ENCODE measurements around the gene FAM13A. TPM values are rescaled to one million over a fixed set of nuclear protein-coding genes. Genes with fewer than 3 reads are reported as not detected.
"Not testable (repeated sequence)": the region's sequence is repeated elsewhere in the genome, so short reads cannot be mapped to it uniquely, and the experiment has no call there.

The FAM13A gene
- total and polyA plus RNA-seq, 2 experiments from 2014 or later = 5.3 to 6.6 TPM

GRCh38 chr4:88893961-88894360 is 163.0 kb downstream of the FAM13A start:
- Histone ChIP-seq H3F3A (ENCODE audit: insufficient read depth) (no peaks in the 10 kb centered on the region), H3K4me2 (ENCODE audit: unreplicated experiment) (no peak overlapping the region), H3K9me2 (ENCODE audit: insufficient read depth) (no peaks in the 10 kb centered on the region), H3K36me3 (ENCODE audit: low read depth) (no peaks in the 10 kb centered on the region), H3K9ac (no peak overlapping the region), H3K27ac (no peak overlapping the region), H4K20me1 (ENCODE audit: insufficient read depth) (no peaks in the 10 kb centered on the region), H3K9me3 (ENCODE audit: low read depth) (no peaks in the 10 kb centered on the region), H3K4me3 (no peak overlapping the region), H3K27me3 (replicated peaks; ENCODE audit: insufficient read depth) (no peaks in the 10 kb centered on the region), H3K79me2 (ENCODE audit: insufficient read depth) (no peaks in the 10 kb centered on the region), H2AFZ (no peak overlapping the region), H3K4me1 (ENCODE audit: insufficient read depth) (no peaks in the 10 kb centered on the region)
- WGBS, 2 experiments (ENCODE audit: low coverage in 1 of 2, low lambda C conversion rate in 2 of 2, missing lambda C conversion rate in 2 of 2) = 63 to 72% methylated on average over 1 of the region's 1 CpG
- TF ChIP-seq EZH2phosphoT487 (IDR thresholded peaks at IDR 0.05; ENCODE audit: insufficient read depth, low read depth) = no peak
- TF ChIP-seq EZH2 (IDR thresholded peaks at IDR 0.05; ENCODE audit: insufficient read depth, poor library complexity, severe bottlenecking) = no peak
- peak; percentile 3 for DNase-seq
- in situ Hi-C loops (cut with MboI) = no loop called here

- Histone ChIP-seq H3K27ac (no peak overlapping the region), H3K27me3 (replicated peaks; ENCODE audit: insufficient read depth) (no peaks in the 10 kb centered on the region), H3K9ac (no peak overlapping the region), H3K9me3 (ENCODE audit: low read depth) (no peaks in the 10 kb centered on the region), H4K20me1 (ENCODE audit: insufficient read depth) (no peaks in the 10 kb centered on the region), H3K4me2 (ENCODE audit: unreplicated experiment) (no peak overlapping the region), H2AFZ (no peak overlapping the region), H3K4me1 (ENCODE audit: insufficient read depth) (no peaks in the 10 kb centered on the region), H3F3A (ENCODE audit: insufficient read depth) (no peaks in the 10 kb centered on the region), H3K4me3 (no peak overlapping the region), H3K79me2 (ENCODE audit: insufficient read depth) (no peaks in the 10 kb centered on the region), H3K36me3 (ENCODE audit: low read depth) (no peaks in the 10 kb centered on the region), H3K9me2 (ENCODE audit: insufficient read depth) (no peaks in the 10 kb centered on the region)
- TF ChIP-seq EZH2 (IDR thresholded peaks at IDR 0.05; ENCODE audit: insufficient read depth, poor library complexity, severe bottlenecking) (no peak), EZH2phosphoT487 (IDR thresholded peaks at IDR 0.05; ENCODE audit: insufficient read depth, low read depth) (no peak)
- in situ Hi-C loops (cut with MboI) = no loop called here
- WGBS, 2 experiments (ENCODE audit: low coverage in 1 of 2, low lambda C conversion rate in 2 of 2, missing lambda C conversion rate in 2 of 2) = 98 to 100% methylated on average over 1 of the region's 1 CpG
- no peak for DNase-seq
These were observed 164.3 kb downstream of the FAM13A start for GRCh38 chr4:88892646-88893045.

- in situ Hi-C loops (cut with MboI) = no loop called here
- Histone ChIP-seq H3K4me1 (ENCODE audit: insufficient read depth) (no peaks in the 10 kb centered on the region), H3K9me2 (ENCODE audit: insufficient read depth) (no peaks in the 10 kb centered on the region), H3K4me2 (ENCODE audit: unreplicated experiment) (no peak overlapping the region), H3K4me3 (no peak overlapping the region), H3K9ac (no peak overlapping the region), H3K36me3 (ENCODE audit: low read depth) (no peaks in the 10 kb centered on the region), H3K27ac (no peak overlapping the region), H3K79me2 (ENCODE audit: insufficient read depth) (no peaks in the 10 kb centered on the region), H3K9me3 (ENCODE audit: low read depth) (no peaks in the 10 kb centered on the region), H4K20me1 (ENCODE audit: insufficient read depth) (no peaks in the 10 kb centered on the region), H3F3A (ENCODE audit: insufficient read depth) (no peaks in the 10 kb centered on the region), H2AFZ (no peak overlapping the region), H3K27me3 (replicated peaks; ENCODE audit: insufficient read depth) (no peaks in the 10 kb centered on the region)
- no peak for TF ChIP-seq EZH2 (IDR thresholded peaks at IDR 0.05; ENCODE audit: insufficient read depth, poor library complexity, severe bottlenecking)
- no peak for TF ChIP-seq EZH2phosphoT487 (IDR thresholded peaks at IDR 0.05; ENCODE audit: insufficient read depth, low read depth)
- no peak for DNase-seq
- 88 to 91% methylated on average over 1 of the region's 1 CpG for WGBS, 2 experiments (ENCODE audit: low coverage in 1 of 2, low lambda C conversion rate in 2 of 2, missing lambda C conversion rate in 2 of 2)
These were observed 165.3 kb downstream of the FAM13A start for GRCh38 chr4:88891636-88892035.

GRCh38 chr4:88887409-88887808 is 169.6 kb downstream of the FAM13A start:
- H3K36me3 ChIP-seq (ENCODE audit: low read depth); H3K9me3 ChIP-seq (ENCODE audit: low read depth); H3K4me1 ChIP-seq (ENCODE audit: insufficient read depth); H3K4me2 ChIP-seq (ENCODE audit: unreplicated experiment); H3K9ac ChIP-seq; H3K79me2 ChIP-seq (ENCODE audit: insufficient read depth); in situ Hi-C loops (cut with MboI); H3K27ac ChIP-seq; H3K27me3 ChIP-seq (replicated peaks; ENCODE audit: insufficient read depth); H2AFZ ChIP-seq; H3K4me3 ChIP-seq; DNase-seq; H4K20me1 ChIP-seq (ENCODE audit: insufficient read depth); H3K9me2 ChIP-seq (ENCODE audit: insufficient read depth); H3F3A ChIP-seq (ENCODE audit: insufficient read depth): not testable (repeated sequence)
- 56 to 69% methylated on average over 3 of the region's 3 CpGs for WGBS, 2 experiments (ENCODE audit: low coverage in 1 of 2, low lambda C conversion rate in 2 of 2, missing lambda C conversion rate in 2 of 2)

- Histone ChIP-seq H3K9me2 (ENCODE audit: insufficient read depth) (no peaks in the 10 kb centered on the region), H3F3A (ENCODE audit: insufficient read depth) (no peaks in the 10 kb centered on the region), H3K4me2 (ENCODE audit: unreplicated experiment) (no peak overlapping the region), H3K9me3 (ENCODE audit: low read depth) (no peaks in the 10 kb centered on the region), H3K27ac (no peak overlapping the region), H3K4me1 (ENCODE audit: insufficient read depth) (no peaks in the 10 kb centered on the region), H3K79me2 (ENCODE audit: insufficient read depth) (no peaks in the 10 kb centered on the region), H3K9ac (no peak overlapping the region), H3K4me3 (no peak overlapping the region), H3K27me3 (replicated peaks; ENCODE audit: insufficient read depth) (no peaks in the 10 kb centered on the region), H2AFZ (no peak overlapping the region), H3K36me3 (ENCODE audit: low read depth) (no peaks in the 10 kb centered on the region), H4K20me1 (ENCODE audit: insufficient read depth) (no peaks in the 10 kb centered on the region)
- WGBS, 2 experiments (ENCODE audit: low coverage in 1 of 2, low lambda C conversion rate in 2 of 2, missing lambda C conversion rate in 2 of 2) = 68 to 70% methylated on average over 2 of the region's 2 CpGs
- no peak for TF ChIP-seq EZH2 (IDR thresholded peaks at IDR 0.05; ENCODE audit: insufficient read depth, poor library complexity, severe bottlenecking)
- no peak for TF ChIP-seq EZH2phosphoT487 (IDR thresholded peaks at IDR 0.05; ENCODE audit: insufficient read depth, low read depth)
- in situ Hi-C loops (cut with MboI) = no loop called here
- no peak for DNase-seq
These were observed 175.8 kb downstream of the FAM13A start for GRCh38 chr4:88881227-88881569.
